VCaP (cell line): ENCODE results near the gene ANKRD44.

Source experiments
- H3K27ac ChIP-seq: fragments of 450-650 bp; 2 replicates; pipeline ENCODE4 v1.5.1; 2017
- TF ChIP-seq, protein P1 (sequence below): fragments of 450-650 bp; conservative IDR thresholded peaks from 2 replicates; pipeline ENCODE4 v1.5.1; 2017; ENCODE audit warnings: mild to moderate bottlenecking, moderate library complexity

Gene ANKRD44

DNA sequence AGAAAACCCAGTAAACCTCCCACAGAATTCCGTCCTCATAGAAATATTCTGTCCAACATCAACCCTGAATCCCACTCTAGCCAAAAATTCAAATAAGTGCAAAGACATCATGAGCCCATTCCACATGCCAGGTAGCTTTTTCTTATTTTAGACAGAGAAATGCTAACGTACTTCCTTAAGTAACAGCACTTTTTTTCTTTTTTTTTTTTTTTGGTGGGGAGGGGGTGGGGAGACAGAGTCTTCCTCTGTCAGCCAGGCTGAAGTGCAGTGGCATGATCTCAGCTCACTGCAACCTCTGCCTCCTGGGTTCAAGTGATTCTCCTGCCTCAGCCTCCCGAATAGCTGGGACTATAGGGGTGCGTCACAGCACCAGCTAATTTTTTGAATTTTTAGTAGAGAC, 45.5 kb downstream of the ANKRD44 start:
- H3K27ac ChIP-seq: no peak overlapping the region
- TF ChIP-seq, protein P1, sequence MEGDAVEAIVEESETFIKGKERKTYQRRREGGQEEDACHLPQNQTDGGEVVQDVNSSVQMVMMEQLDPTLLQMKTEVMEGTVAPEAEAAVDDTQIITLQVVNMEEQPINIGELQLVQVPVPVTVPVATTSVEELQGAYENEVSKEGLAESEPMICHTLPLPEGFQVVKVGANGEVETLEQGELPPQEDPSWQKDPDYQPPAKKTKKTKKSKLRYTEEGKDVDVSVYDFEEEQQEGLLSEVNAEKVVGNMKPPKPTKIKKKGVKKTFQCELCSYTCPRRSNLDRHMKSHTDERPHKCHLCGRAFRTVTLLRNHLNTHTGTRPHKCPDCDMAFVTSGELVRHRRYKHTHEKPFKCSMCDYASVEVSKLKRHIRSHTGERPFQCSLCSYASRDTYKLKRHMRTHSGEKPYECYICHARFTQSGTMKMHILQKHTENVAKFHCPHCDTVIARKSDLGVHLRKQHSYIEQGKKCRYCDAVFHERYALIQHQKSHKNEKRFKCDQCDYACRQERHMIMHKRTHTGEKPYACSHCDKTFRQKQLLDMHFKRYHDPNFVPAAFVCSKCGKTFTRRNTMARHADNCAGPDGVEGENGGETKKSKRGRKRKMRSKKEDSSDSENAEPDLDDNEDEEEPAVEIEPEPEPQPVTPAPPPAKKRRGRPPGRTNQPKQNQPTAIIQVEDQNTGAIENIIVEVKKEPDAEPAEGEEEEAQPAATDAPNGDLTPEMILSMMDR: no peak

DNA sequence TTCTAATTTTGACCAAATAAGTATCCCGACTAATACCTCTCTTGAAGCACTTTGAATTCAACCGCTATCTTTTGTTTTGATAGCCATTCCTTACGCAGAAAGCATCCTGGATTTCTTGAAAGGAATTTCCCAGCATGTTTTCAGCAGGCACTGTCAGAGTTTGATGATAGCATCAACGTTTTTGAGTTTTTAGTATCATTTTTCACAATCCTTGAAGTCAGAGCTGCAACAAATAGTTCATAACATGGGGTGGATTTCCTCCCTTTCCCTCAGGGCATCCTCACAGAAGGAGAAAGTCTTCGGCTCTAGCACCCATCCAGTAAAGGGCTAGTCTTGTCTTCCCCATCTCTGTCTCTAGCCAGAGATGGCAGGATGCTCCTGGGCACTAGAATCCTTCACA, 46.2 kb downstream of the ANKRD44 start:
- H3K27ac ChIP-seq: no peak overlapping the region
- TF ChIP-seq, protein P1: no peak

DNA sequence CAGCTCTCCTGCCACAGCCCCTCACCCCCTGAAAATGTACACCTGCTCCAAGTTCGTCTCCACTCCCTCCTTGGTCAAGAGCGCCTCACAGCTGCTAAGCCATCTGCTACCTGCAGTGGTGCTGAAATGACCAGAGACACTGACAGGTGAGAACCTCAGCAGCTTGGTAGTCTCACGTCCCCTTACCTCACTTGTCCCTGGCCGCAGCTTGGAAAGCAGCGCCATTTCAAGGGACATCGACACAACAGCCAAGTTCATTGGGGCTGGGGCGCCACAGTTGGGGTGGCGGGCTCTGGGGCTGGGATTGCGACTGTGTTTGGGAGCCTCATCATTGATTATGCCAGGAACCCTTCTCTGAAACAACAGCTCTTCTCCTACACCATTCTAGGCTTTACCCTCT, 47.5 kb downstream of the ANKRD44 start:
- TF ChIP-seq, protein P1: no peak
- H3K27ac ChIP-seq: peak overlapping the region; percentile 51; the same call in 1 of the 2 replicates

DNA sequence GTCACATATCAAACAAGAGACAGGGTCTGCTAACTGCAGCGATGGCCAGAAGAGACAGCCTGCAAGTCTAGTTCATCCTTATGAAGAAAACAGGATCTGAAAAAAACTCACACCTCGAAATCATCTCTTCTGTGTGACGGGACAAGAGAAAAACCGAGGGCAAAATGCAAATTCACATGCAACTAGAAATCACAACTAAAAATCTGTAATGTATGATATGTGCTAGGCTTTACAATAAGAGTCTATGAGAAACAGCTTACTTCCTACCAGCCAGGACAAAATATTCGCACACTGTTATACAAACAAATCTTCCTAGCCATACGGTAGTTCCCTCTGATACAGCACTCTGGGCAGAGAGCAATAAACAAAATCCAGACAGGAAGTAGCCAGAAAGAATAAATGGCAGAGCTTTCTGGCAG, 48.8 kb downstream of the ANKRD44 start:
- TF ChIP-seq, protein P1: no peak
- peak overlapping the region; percentile 51 for H3K27ac ChIP-seq

DNA sequence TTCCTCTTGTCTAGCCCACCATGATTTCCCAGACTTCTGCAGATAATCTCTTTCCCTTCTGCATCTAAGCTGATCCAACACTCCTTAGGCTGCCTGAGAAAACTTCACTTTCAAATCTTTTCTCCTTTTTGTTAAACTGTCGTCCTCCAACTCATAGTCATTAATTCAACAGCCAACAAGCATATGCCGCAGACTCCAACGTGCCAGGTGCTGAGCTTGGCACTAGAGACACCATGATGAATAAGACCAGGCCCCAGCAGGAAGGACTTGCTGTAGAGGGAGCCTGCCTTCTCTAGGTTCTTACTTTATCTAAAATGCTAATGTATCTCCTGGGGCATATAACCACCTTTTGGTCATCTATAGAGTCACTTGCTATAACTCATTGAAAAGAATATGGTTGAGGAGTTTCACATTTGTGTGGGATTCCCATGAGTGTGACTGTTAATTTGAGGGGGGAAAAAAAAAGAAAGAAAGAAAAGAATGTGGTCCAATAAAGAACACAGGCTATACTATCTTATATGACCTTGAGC, 51.0 kb downstream of the ANKRD44 start:
- H3K27ac ChIP-seq: no peak overlapping the region
- TF ChIP-seq, protein P1: no peak

DNA sequence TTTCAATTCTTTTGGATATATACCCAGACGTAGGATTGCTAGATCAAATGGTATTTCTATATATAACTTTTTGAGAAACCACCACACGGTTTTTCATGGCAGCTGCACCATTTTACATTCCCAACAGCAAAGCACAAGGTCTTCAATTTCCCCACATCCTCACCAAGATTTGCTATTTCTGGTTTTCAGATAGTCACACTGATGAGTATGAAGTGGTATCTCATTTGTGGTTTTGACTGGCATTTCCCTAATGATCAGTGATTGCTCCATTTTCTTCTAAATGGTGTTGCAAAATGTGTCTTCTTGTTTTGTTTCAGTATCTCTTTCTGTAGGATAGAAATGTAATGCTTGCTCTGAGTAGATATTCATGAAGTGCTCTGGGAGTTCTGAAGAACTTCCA, 52.0 kb downstream of the ANKRD44 start:
- TF ChIP-seq, protein P1: no peak
- H3K27ac ChIP-seq: no peak overlapping the region

DNA sequence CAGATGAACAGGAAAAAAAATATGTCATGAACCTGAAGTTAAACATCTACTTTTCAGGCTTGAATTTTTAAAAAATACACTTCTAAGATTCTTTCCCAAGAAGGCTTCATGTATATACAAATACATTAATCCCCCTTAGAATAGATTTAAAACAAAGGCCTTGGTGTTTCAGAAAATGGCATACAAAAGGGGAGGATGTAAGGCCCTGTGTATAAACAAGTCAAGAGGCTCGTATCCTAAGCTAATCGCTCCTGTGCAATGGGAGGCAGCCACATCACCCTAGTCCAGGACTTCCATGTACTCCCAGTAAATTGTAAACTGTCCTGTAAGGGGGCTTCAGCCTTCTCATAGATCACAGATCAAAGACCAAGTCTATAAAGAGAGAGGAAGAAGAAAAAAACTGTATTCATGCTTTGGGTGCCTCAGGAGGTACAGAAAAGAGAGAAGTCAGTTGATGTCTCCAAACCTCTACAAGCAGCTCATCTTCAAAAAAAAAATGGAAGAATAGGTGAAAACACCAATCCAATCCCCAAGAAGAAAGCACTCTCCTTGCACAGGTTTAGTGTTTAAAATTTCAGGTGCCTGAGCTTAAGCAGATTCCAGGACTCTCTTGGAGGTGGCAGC, 53.9 kb downstream of the ANKRD44 start:
- TF ChIP-seq, protein P1: no peak
- H3K27ac ChIP-seq: no peak overlapping the region
